ENCODE data around the gene CMC2.

Gene CMC2

GRCh38 chr16:80993307-80993706 is 13.4 kb downstream of the CMC2 start:
- DNase-seq = no peak
- TF ChIP-seq CTCF (IDR thresholded peaks at IDR 0.05) = no peak
- H3K4me3 Mint-ChIP-seq = no peak overlapping the region
- H3K9me3 Mint-ChIP-seq = peaks cover under 1% of the 10 kb centered on the region
- no peaks in the 10 kb centered on the region for H3K27me3 Mint-ChIP-seq (ENCODE audit: low read depth, poor library complexity)
- peaks cover 55% of the 10 kb centered on the region for H3K4me1 Mint-ChIP-seq
- peak overlapping the region; percentile 58 for H3K27ac Mint-ChIP-seq
- H3K36me3 Mint-ChIP-seq (ENCODE audit: low read depth) = peaks cover 37% of the 10 kb centered on the region

- H3K9me3 Mint-ChIP-seq = no peaks in the 10 kb centered on the region
- H3K27me3 Mint-ChIP-seq (ENCODE audit: low read depth, poor library complexity) = no peaks in the 10 kb centered on the region
- peaks cover 33% of the 10 kb centered on the region for H3K36me3 Mint-ChIP-seq (ENCODE audit: low read depth)
- H3K27ac Mint-ChIP-seq = peak overlapping the region; percentile 58
- H3K4me3 Mint-ChIP-seq = no peak overlapping the region
- peaks cover 61% of the 10 kb centered on the region for H3K4me1 Mint-ChIP-seq
- no peak for TF ChIP-seq CTCF (IDR thresholded peaks at IDR 0.05)
- no peak for DNase-seq
Observed at GRCh38 chr16:80992676-80993293, 13.9 kb downstream of the CMC2 start.

GRCh38 chr16:80991792-80992430 is 14.8 kb downstream of the CMC2 start:
- H3K4me3 Mint-ChIP-seq = no peak overlapping the region
- no peaks in the 10 kb centered on the region for H3K27me3 Mint-ChIP-seq (ENCODE audit: low read depth, poor library complexity)
- DNase-seq = no peak
- peak overlapping the region; percentile 49 for H3K27ac Mint-ChIP-seq
- peaks cover 61% of the 10 kb centered on the region for H3K4me1 Mint-ChIP-seq
- peaks cover 33% of the 10 kb centered on the region for H3K36me3 Mint-ChIP-seq (ENCODE audit: low read depth)
- TF ChIP-seq CTCF (IDR thresholded peaks at IDR 0.05) = no peak
- H3K9me3 Mint-ChIP-seq = no peaks in the 10 kb centered on the region

GRCh38 chr16:80990978-80991377 is 15.7 kb downstream of the CMC2 start:
- peaks cover 33% of the 10 kb centered on the region for H3K36me3 Mint-ChIP-seq (ENCODE audit: low read depth)
- no peak for DNase-seq

GRCh38 chr16:80990577-80990976 is 16.1 kb downstream of the CMC2 start:
- Mint-ChIP-seq H3K4me3 (no peak overlapping the region), H3K27ac (peak overlapping the region; percentile 79), H3K27me3 (ENCODE audit: low read depth, poor library complexity) (no peaks in the 10 kb centered on the region), H3K36me3 (ENCODE audit: low read depth) (peaks cover 29% of the 10 kb centered on the region), H3K4me1 (peaks cover 59% of the 10 kb centered on the region), H3K9me3 (no peaks in the 10 kb centered on the region)
- DNase-seq = no peak
- no peak for TF ChIP-seq CTCF (IDR thresholded peaks at IDR 0.05)

More at GRCh38 chr16:80990978-80991377, 15.7 kb downstream of the CMC2 start:
- no peak for TF ChIP-seq CTCF (IDR thresholded peaks at IDR 0.05)
- Mint-ChIP-seq H3K4me3 (no peak overlapping the region), H3K9me3 (no peaks in the 10 kb centered on the region), H3K27ac (no peak overlapping the region), H3K27me3 (ENCODE audit: low read depth, poor library complexity) (no peaks in the 10 kb centered on the region), H3K4me1 (peaks cover 58% of the 10 kb centered on the region)

GRCh38 chr16:80989801-80990200 is 16.9 kb downstream of the CMC2 start:
- no peak for TF ChIP-seq CTCF (IDR thresholded peaks at IDR 0.05)
- peaks cover 24% of the 10 kb centered on the region for H3K36me3 Mint-ChIP-seq (ENCODE audit: low read depth)
- peaks cover 61% of the 10 kb centered on the region for H3K4me1 Mint-ChIP-seq
- DNase-seq = no peak
- no peak overlapping the region for H3K27ac Mint-ChIP-seq
- no peak overlapping the region for H3K4me3 Mint-ChIP-seq
- no peaks in the 10 kb centered on the region for H3K27me3 Mint-ChIP-seq (ENCODE audit: low read depth, poor library complexity)
- no peaks in the 10 kb centered on the region for H3K9me3 Mint-ChIP-seq
